Rectal smooth muscle tissue (tissue), 1 donor: ENCODE data around the gene FDX2.
"Not testable (repeated sequence)": the region's sequence is repeated elsewhere in the genome, so short reads cannot be mapped to it uniquely, and the experiment has no call there.

Source experiments
- H3K27ac ChIP-seq: one replicate; pipeline ENCODE4 v1.7.0; 2013; ENCODE audit warnings: low read depth, low read length, inconsistent platforms
- H3K27me3 ChIP-seq: one replicate; pipeline ENCODE4 v1.7.0; 2013; ENCODE audit warnings: low read length; ENCODE audit not compliant: control insufficient read depth, insufficient read depth
- H3K36me3 ChIP-seq: one replicate; pipeline ENCODE4 v1.7.0; 2013; ENCODE audit warnings: low read length; ENCODE audit not compliant: control insufficient read depth, insufficient read depth
- H3K4me1 ChIP-seq: one replicate; pipeline ENCODE4 v1.7.0; 2013; ENCODE audit warnings: low read length; ENCODE audit not compliant: control insufficient read depth, insufficient read depth
- H3K4me3 ChIP-seq: one replicate; pipeline ENCODE4 v1.7.0; 2013; ENCODE audit warnings: low read length
- H3K9ac ChIP-seq: one replicate; pipeline ENCODE4 v1.7.0; 2013; ENCODE audit warnings: low read length

Gene FDX2

DNA sequence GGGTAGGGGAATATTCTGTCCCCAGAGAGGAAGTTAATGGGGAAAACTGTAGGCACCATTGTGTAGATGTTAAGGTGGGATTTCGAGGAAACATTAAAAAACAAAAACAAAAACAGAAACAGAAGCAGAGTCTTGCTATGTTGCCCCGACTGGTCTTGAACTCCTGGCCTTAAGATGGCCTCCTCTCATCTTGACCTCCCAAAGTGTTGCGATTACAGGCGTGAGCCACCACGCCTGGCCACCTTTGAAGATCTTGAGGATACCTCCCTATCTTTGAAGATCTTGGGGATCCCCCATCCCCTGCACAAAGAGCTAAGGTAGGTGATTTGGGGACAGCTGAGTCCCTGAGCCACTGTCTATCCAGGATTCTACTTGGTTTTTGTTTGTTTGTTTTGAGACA, 24.2 kb upstream of the FDX2 start:
- Histone ChIP-seq H3K27me3 (no peaks in the 10 kb centered on the region), H3K36me3 (no peaks in the 10 kb centered on the region), H3K4me3 (no peak overlapping the region), H3K9ac (no peak overlapping the region), H3K27ac (no peak overlapping the region), H3K4me1 (no peaks in the 10 kb centered on the region)

DNA sequence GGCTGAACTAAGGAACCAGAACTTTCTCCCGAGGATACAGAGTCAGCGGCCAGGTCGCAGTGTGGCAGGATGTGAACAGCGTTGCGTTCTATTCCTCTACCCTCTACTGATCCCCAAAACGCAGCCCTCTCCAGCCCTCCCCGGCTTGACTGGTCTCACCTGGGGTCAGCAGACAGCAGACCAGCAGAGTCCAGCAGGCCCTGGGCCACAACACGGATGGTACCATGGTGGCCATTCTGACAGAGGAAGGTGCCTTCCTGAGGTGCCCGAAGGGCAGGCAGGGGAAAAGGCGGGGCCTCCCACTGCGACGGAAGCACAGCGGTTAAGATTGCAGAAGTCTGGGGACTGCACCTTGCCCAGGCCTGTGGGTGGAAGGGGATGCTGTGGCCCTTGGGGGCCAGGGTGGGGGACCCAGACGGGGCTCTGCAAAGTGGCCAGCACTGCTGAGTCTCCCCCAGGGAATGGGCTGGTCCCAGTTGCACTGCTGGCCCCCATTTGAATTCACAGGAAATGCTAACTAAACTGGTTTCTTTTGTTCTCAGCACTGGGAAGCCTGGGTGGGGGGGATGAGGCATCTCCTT, 23.7 kb upstream of the FDX2 start, which contains the start of gene ICAM3:
ICAM3 (minus strand) TSS at position 245 of the 581 bp plus-strand sequence; CDS start at position 235, 10 bp downstream.
- Histone ChIP-seq H3K27ac (no peak within 1 kb of the TSS), H3K9ac (no peak within 1 kb of the TSS), H3K4me3 (peak within 1 kb of the TSS; percentile 59), H3K36me3 (no peaks in the 10 kb centered on the region), H3K27me3 (no peaks in the 10 kb centered on the region), H3K4me1 (peaks cover 1% of the 10 kb centered on the region)

DNA sequence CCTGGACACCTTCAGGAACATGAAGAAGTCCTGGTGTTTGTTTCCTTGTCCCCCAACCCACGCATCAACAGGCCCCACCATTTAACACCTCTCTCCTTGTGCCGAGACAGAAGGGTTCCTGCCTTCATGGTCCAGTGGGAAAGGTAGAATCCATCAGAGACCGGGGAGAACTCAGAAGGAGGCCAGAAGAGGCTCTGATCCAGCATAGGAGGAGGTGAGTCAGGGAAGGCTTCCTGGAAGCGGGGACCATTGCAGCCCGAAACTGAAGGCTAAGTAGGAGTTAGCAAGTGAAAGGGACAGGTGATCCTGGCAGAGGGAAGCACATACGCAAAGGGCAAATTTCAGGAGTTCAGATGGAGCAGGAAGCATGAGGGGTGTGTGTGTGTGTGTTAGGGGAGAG, 23.1 kb upstream of the FDX2 start:
- H3K9ac ChIP-seq = no peak overlapping the region

DNA sequence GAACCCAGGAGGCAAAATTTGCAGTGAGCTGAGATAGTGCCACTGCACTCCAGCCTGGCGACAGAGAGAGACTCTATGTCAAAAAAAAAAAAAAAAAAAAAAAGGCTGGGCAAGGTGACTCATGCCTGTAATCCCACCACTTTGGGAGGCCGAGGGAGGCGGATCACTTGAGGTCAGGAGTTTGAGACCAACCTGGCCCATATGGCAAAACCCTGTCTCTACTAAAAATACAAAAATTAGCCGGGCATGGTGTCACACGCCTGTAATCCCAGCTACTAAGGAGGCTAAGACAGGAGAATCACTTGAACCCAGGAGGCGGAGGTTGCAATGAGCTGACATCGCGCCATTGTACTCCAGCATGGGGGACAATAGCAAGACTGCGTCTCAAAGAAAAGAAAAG, 20.9 kb upstream of the FDX2 start:
- not testable (repeated sequence) for H3K27me3 ChIP-seq, H3K4me3 ChIP-seq, H3K36me3 ChIP-seq, H3K27ac ChIP-seq, H3K9ac ChIP-seq
- peaks cover 13% of the 10 kb centered on the region for H3K4me1 ChIP-seq

More for the DNA sequence above, 23.1 kb upstream of the FDX2 start:
- Histone ChIP-seq H3K4me1 (peaks cover 6% of the 10 kb centered on the region), H3K27ac (no peak overlapping the region), H3K36me3 (no peaks in the 10 kb centered on the region), H3K27me3 (no peaks in the 10 kb centered on the region), H3K4me3 (peak overlapping the region; percentile 59)

DNA sequence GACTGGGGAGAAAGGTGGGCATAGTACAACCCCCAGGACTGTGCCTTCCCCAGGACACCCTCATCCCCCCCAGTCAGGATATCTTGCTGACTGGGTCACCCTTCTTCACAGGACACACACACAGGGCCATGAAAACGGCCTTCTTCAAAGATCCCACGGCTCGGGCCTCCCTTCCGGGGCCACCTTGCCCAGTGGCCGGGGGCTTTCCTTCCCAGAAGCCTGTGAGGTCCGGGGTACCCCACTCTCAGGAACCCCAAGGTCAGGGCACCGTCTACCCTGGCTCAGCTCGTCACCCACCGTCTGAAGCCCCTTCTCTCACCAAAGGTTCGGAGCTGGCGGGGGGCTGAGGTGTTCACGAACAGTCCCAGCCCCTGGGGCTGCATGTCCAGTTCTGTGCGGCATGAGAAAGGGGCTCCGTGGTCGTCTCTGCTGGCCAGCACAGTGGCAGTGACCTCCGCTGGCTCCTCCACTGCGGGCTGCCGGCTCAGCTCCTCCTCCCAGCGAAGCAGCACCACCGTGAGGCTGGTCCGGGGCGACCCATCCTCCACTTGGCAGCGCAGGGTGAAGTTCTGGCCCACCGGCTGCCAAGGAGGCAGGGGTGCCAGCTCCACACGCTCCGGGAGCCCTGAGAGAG, 19.7 kb upstream of the FDX2 start:
- no peaks in the 10 kb centered on the region for H3K27me3 ChIP-seq
- peak overlapping the region; percentile 81 for H3K4me3 ChIP-seq
- no peak overlapping the region for H3K9ac ChIP-seq
- peak overlapping the region; percentile 59 for H3K27ac ChIP-seq
- peaks cover 13% of the 10 kb centered on the region for H3K4me1 ChIP-seq
- H3K36me3 ChIP-seq = no peaks in the 10 kb centered on the region

DNA sequence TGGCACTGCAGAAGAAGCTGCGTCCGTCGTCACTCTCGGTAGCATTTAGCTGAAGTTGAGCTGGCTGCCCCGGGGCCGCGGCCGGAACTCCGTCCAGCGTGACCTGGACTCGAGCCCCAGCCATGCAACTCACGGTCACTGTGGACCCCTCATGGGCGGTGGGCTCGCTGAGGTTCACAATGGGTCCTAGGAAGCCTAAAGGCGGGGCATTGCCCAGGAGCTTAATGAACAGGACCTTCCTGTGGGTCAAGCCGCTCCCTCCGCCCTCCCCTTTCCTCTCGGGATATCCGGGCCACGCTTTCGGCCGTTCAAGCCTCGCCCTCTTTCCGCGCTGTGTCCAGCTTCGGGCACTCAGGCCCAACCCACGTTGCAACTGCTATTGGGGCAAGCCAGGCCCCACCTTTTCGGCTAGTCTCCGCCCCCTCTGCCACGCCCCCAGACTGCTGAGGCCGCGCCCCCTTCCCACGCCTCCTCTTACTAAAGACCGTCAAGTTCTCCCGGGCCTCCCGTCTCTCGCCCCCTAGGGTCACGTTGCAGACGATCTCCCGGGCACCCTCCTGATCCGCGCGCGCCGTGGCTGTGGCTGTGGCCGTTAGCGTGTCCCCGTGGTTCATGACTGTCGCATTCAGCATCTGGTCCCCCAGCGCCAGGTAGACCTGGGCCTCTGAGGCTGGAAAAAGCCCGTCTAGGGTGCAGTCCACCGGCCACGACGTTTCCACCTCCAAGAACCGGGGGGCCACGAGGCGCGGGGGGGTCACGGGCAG, 19.0 kb upstream of the FDX2 start:
- H3K27ac ChIP-seq = peak overlapping the region; percentile 66
- peak overlapping the region; percentile 81 for H3K4me3 ChIP-seq
- H3K4me1 ChIP-seq = peaks cover 13% of the 10 kb centered on the region
- H3K9ac ChIP-seq = peak overlapping the region; percentile 56
- no peaks in the 10 kb centered on the region for H3K36me3 ChIP-seq
- no peaks in the 10 kb centered on the region for H3K27me3 ChIP-seq

DNA sequence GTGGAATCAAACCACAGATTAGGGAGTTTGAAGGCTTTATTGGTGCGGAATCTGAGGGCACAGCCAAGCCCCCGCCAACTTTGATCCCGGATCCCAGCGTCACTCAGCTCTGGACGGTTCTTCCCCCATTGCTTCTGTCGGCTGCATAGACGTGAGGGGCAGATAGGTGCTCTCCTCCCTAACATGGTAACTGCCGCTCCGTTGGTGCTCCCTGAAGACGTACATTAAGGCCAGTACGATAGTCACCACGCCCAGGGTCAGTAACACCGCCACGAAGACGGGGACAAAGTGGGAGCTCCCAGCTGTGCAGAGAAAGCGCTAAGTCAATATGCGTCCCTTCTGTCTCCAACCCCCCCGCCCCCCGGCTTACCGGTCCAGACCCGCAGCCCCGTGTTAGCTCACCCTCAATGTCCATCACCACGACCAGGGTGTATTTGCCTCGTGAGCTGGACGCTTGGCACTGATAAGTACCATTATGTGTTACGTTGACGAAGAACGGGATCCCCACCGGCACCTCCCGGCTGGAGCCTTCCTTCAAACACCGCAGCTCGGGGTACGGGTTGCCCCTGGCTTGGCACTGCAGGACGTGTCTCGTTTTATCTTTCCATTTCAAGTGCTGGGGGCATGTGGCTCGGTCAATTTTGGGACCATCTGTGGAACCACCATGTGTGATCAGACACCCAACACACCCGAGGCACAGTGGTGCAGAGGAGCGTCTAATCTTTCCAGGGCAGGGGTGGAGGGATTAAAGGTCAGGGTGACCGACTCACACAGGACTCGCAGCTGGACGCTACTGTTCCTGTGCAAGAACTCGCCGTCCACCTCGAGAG, 18.2 kb upstream of the FDX2 start:
- peaks cover under 1% of the 10 kb centered on the region for H3K36me3 ChIP-seq
- no peaks in the 10 kb centered on the region for H3K27me3 ChIP-seq
- H3K9ac ChIP-seq = peak overlapping the region; percentile 56
- H3K4me1 ChIP-seq = peaks cover 13% of the 10 kb centered on the region
- peak overlapping the region; percentile 66 for H3K27ac ChIP-seq
- H3K4me3 ChIP-seq = peak overlapping the region; percentile 81

DNA sequence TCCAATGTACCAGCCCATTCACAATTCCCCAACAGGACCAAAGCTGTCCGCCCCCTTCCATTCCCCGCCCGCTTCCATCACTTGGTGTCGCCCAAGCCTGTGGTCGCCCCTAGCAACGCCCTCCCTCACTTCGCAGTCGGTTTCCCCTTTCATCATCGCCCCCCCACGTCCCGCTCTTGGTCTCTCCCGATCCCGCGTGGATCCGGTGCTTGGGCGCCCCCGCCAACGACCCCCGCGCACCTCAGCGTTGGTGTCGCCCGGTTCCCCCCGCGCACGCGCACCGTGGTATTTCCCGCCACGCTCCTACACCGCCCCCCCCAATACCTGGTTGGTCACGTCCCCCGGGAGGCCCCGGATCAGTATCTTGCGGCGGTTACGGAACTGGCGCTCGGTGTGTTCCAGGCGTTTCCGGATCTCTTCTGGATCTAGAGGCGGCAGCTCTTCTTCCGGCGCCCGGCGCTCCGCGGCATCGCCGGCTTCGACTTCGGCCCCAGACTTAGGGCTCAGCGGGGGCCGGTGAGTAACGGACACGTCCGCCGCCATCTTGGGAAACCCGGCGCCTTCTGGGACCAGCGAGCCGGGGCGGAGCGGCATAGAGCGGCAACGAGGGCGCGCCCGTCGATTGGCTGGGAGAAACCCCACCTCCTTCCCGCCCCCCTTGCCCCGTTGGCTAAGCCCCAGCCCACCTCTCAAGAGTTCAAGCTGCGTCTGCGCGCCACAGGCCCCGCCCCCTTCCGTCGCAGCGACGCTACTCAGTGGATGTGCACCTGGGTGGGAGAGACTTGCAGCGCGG, 17.3 kb upstream of the FDX2 start, which contains the start of gene RAVER1:
RAVER1 (minus strand) TSS at position 565 of the 793 bp plus-strand sequence; CDS start at position 543, 22 bp downstream.
- peak within 1 kb of the TSS; percentile 67 for H3K9ac ChIP-seq
- H3K4me1 ChIP-seq = peaks cover 13% of the 10 kb centered on the region
- peak within 1 kb of the TSS; percentile 88 for H3K4me3 ChIP-seq
- H3K27ac ChIP-seq = peak within 1 kb of the TSS; percentile 89
- H3K36me3 ChIP-seq = peaks cover 8% of the 10 kb centered on the region
- no peaks in the 10 kb centered on the region for H3K27me3 ChIP-seq

DNA sequence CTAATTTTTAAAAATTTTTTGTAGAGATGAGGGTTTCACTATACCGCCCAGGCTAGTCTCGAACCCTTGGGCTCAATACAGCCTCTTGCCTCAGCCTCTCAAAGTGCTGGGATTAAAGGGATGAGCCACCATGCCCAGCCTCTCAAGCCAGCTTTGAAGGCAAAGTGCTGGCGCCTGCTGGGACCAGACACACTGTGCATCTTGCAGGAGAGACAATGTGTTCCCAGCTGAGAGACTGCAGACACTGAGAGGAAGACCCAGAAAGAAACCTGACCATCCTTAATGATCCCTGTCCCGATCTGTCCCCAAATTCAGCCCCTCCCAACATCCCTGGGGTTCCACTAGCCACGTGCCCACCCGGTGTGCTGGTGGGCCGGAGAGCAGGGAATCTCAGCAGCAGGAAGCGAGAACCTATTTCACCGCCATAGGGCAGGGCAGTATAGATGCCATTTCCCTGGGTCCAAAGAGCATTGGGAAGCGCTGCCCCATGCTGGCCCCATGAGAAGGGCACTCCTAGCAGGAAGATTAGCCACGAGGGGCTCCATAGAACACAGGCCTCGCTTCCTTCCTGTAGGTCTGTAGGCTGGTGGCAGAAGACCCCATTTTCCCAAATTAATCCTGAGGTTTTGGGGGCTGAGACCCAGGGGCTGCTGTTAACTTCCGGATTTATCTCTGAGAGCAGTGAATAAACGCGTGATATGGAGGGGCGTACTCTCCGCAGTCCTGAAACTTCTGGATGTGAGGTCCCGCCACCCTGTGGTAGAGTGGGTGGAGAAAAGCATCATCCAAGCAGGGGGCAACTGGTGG, 16.5 kb upstream of the FDX2 start:
- peaks cover 13% of the 10 kb centered on the region for H3K4me1 ChIP-seq
- no peaks in the 10 kb centered on the region for H3K27me3 ChIP-seq
- H3K36me3 ChIP-seq = peaks cover 16% of the 10 kb centered on the region
- H3K9ac ChIP-seq = peak overlapping the region; percentile 67
- peak overlapping the region; percentile 89 for H3K27ac ChIP-seq
- H3K4me3 ChIP-seq = peak overlapping the region; percentile 88

DNA sequence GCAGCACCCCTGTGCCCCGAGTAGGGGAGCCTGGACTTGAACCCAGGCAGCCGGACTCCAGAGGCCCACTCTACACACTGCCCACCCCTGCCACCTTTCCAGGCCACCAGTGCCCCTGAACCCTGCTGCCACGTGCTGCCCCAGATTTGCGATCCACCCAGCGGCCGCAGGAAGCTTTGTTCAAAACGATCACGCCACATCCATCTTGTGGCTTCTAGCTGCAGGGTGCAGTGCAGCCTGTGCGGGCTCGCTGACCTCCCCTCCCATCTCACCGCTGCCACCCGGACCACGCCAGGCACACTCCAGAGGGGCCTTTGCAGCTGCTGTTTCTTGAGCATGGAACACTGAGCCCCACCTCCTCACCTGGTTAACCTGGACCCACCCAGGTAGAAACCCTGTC, 13.7 kb upstream of the FDX2 start:
- no peak overlapping the region for H3K4me3 ChIP-seq

More for the DNA sequence above, 13.7 kb upstream of the FDX2 start:
- H3K36me3 ChIP-seq = peaks cover 19% of the 10 kb centered on the region
- no peak overlapping the region for H3K27ac ChIP-seq
- H3K27me3 ChIP-seq = no peaks in the 10 kb centered on the region
- H3K9ac ChIP-seq = no peak overlapping the region
- peaks cover 12% of the 10 kb centered on the region for H3K4me1 ChIP-seq
